GM18508 (cell line): ENCODE results near the gene RRP8.

ENCODE experiments used
- ATAC-seq: cut with Tn5 transposase; IDR thresholded peaks from one replicate; pipeline ENCODE4 v1.9.1; 2021; ENCODE audit warnings: moderate number of reproducible peaks; ENCODE audit not compliant: insufficient read depth, unreplicated experiment

RRP8 gene

DNA sequence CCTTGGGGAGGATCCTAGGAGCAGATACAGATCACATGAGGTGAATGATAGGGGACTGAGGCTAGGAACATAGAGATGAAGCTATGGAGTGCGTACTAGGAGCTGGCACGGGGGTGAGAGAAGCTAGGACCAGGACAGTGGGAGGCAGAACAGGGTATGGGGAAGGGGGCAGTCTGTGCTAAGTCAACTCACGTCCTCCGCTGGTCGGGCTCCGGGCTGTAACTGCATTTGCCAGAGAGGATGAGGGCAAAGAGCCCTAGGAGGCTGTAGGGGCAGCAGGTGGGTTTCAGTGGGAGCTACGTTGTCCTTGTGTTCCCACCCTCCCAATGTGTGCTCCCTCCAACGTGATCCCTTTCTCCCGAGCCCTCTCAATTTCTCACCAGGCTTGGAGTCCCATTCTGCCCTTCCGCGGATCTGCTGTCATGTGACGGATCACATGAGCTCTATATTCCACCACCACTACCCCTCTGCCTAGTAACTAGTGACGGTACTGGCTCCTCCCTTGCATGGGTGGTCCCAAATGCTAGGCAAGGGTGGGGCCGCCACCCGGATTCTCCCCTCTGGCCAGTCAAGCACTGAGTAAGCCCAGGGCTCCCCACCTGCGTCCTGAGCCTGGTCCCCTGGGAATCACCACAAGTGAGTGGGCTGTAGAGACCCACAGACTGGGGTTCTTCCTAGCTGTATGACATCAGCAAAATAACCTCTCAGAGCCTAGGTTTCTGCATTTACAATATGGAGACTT lies 15.8 kb upstream of the RRP8 start, which contains the start of gene TPP1:
Gene TPP1 (minus strand): TSS at position 419 of the 742 bp plus-strand sequence. CDS start 22 bp downstream, at position 397.
- peak; percentile 97 for ATAC-seq

DNA sequence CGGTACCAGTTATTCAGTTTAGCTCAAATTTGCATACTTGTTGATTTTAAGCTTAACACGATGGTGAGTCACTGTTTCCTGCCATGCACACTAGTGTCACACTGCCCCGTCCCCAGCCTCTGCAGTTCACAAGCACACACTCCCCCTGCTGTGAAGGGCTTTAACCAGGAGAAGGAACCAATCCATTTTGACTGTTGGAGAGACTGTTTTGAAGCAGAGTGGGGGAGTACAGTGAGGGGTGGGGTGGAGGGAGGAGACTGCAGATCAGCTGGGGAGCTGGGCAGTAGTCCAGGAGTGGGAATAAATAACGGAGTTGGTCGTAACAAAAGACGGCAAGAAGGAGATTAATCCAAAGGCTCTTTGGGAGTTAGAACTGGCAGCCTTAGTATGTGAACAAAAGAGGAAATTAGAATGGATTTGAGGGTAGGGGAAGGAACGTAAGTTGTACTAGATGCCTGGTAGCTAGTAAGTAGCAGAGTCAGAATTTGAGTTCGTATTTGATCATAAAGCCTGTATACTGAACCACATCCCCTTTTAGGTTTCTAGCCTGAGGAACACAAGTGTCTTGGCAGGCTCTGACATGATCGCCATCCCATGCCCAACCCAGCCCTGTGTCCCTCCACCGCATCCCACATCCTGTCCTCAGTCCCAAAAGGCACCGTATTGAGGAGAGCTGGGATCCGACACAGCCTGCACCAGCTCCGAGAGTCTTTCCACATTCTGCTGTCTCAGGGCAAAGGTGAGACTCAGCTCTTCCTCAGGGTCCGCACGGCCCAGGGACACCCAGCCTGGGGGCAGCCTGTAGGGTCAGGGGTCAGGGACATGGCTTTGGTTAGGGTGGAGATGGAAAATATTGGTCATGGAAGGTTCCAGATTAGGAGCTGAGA lies 14.9 kb upstream of the RRP8 start:
- no peak for ATAC-seq

DNA sequence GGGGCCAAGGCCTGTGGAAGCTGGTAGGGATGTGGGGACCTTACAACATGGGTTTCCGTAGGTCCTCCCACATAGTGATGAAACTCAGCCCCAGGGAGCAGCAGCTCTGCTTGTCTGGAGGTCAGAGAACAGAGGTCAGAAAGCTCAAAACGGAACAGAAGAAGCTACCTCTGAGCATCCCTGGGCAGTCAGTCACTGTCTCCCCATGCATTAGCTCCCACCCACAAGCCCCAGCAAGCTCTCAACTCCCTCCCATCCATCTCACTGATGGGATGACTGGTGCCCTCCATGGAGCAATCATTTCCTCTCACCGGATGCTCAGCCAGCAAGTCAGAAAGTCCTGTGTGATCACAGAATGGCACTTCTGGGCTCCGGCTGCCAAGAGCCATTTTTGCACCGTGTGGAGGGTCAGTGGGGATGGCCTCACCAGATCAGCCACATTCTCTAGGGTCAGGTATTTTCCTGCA lies 13.9 kb upstream of the RRP8 start:
- no peak for ATAC-seq

DNA sequence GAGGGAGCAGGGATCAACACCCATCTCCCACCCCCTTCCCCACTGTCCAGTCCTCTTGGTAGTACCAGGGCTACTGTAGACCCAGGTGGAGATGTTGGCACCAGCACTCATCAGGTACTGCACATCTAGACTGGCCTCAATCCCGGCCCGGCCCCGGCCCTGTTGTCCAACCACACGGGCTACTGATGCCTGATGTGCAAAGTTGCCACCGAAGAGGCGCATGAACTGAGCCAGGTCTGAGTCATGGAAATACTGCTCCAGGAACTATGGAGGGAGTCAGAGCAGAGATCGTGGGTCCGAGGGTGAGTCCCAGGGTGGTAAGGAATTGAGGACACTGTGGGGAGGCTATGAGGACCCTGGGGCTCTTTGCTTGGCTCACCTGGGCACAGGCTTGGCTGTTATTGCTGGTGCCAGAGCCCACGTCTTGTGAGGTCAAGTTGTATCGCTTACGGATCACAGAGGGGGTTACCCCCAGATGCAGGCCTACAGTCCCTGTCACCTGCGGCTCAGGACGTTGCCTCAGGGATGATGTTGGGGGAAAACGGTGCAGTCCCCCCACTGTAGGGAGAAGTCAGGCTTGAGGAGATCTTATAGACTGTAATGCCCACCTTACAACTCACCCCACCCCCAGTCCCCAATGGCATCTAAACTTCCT lies 13.3 kb upstream of the RRP8 start:
- no peak for ATAC-seq

DNA sequence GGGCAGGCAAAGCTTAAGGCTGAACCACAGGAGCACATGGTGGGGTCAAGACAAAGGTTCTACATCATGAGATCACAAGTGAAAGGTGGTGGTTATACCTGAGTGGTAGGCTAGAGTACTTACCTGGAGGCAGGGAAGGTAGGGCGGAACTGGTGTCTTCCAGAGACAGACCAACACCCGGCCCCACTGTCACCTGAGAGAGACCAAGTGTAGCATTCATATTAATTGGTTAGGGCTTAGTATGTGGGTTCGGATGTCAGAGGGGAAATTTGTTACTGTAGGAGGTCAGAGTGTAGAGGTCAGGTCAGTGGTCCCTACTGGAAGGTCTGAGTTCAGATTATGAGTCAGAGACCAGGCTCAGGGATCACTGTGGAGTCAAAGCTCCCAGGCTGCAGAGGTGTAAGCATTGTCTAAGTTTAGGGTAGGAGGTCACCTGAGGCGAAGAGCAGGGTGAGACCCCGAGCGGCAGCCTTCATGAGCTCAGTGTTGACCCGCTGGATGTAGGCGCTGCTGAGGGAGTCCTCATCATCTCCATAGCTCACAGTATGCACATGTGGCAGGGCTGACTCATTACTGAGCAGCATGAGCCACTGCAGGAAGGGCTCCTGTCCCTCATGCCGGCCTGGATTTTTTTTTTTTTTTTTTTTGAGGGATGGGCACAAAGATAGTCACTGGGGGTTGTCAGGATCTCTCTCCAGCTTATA lies 12.6 kb upstream of the RRP8 start:
- no peak for ATAC-seq

DNA sequence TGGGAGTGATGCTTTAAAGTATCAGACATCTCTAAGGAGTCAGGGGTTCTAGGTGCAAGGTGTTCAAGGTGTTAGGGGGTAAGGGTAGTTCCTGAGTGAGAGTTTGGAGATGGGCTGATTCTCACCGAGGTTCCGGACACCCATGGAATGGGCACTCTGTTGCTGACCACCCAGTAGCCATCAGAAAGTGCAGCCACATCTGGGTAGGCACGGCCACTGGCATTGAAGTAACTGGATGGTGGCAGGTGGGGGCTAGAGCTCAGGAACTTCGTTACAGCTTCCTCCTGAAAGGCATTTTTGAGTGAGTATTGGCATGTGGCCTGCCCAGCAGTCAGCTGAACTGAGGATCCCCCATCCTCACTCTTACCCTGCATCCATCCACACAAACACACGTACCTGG lies 11.6 kb upstream of the RRP8 start:
- no peak for ATAC-seq

DNA sequence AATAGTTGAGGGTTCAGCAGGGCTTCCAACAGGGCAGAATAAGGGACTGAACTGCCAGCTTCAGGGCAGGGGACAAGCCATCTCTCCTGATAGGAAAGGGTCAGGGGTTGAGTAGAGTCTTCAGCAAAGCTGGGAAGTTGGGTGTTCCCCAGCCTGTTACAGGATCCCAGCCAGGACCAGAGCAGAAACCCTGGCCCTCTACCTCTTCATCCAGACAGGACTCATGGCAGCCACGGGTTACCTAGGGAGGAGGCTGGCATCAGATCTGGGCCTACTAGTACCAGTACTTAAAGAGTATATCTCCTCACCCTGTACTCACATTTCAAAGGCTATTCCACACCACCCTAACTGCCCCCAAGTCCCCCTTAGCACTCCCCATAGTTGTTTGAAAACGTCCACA lies 11.0 kb upstream of the RRP8 start:
- ATAC-seq = no peak

DNA sequence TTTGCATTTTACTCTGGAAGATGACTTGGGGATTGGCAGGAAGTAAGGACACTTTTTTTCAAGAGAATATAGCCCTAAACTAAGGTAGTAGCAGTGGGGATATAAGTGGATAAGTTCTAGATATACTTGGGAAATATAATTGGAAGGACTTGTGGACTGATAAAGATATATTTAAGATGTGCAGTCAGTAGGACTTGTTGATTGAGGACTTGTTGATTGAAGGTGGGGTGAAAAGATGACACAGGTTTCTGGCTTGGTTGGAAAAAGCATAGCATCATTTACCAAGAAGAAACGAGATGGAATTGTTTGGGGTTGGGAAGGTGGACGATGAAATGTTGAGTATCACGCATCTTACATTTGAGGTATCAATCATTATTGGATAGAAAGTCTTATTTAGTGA lies 10.1 kb upstream of the RRP8 start:
- no peak for ATAC-seq

DNA sequence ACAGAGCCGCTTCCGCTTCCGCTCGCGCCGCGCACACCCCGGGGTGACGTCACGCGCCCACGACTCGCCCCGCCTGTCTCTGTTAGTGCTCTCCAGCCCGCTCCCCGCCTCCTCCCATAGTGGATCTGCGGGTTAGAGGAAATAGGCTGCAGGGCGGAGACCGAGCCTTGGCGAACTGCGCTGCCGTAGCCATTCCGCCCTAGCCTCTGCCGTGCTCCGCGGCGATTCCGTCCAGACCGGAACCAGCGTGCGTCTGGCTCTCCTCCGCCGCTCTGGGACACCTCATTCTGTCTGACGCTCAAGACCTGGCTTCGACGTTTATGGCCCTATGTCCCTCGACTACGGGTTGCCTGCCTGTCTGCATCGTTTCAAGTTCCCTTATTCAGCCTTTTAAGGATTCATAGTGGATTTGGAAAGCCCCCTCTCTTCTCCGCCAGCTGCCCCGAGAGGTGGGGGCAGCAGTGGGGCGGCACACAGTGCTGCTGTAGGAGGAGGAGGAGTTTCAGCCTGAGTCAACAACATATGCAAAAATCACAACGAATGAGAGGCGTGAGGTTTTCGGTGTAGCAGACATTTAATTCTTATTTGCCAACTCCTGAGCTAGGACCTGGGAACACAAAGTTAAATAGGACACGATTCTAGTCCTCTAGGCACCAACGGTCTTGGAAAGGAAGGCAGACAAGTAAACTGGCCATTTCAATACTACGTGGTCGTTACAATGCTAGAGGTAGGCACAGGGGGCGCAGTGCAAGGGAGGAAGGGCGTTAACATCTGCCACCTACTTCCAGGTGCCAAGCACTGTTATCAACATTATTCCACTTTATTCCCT lies 9.0 kb upstream of the RRP8 start, which contains the start of gene TAF10:
Gene TAF10 (minus strand): TSS at position 4 of the 829 bp plus-strand sequence. CDS start 27 bp downstream, outside the sequence.
- peak; percentile 60 for ATAC-seq

DNA sequence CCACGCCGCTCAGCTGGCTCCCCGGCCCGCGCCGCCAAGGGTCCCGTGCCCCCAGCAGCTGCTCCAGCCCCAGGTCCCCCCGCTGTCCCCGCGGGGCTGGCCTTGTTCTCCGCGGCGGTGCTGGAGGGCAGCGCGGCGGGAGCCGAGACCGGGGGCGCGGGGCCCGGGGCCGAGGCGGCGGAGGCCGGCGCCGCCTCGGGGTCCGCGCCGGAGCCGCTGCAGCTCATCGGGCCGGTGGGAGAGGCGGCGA lies 8.5 kb upstream of the RRP8 start:
- ATAC-seq = no peak

DNA sequence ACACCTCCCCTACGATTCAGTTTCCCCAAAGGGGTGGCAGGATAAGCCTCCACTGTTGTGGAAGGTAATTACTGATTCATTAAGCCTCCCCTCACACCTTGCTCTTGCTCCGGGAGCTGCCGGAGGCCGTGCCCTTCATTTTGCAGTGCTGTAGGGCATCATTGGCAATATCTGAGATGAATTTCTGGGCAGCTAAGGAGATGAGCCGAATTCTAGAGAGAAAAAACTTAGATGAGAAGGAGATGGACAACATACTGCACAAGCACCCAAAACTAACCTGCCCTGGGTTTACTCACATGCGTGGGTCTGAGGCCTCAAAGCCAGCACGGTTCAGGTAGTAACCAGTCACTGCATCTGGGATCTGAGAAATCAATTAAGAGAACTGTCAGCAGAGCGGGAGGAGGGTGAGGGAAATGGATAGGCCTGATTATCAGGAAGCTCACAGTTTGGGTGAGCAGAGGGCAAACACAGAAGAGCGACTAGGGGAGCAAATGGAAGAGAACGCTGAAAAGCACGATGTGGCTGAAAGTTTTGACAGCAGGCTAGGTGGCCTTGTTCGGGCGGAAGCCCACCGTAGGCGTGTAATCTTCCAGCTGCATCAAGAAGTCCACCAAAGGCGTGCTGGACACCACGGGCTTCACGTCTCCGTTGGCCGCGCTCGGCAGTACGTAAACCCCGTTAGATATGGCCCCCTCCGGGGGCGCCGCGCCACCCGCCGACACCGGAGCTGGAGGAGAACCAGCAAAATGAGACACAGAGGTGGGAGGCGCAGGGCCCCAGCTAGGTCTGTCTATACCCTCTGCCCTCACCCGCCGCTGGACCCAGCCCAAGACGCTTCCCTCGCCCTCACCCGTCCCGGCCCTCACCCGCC lies 7.9 kb upstream of the RRP8 start:
- ATAC-seq = no peak

DNA sequence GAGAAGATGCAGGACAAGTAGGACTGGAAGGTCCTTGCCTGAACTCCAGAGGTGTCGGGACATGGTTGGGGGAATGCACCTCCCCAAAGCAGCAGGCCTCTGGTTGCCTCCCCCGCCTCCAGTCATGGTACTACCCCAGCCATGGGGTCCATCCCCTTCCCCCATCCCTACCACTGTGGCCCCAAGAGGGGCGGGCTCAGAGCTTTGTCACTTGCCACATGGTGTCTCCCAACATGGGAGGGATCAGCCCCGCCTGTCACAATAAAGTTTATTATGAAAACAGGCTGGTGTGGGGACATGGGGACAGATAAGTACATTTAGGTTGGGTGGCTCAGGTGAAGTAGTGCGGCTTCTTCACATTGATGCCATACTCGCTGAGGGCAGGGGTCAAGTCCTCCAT lies 7.2 kb upstream of the RRP8 start:
- no peak for ATAC-seq

DNA sequence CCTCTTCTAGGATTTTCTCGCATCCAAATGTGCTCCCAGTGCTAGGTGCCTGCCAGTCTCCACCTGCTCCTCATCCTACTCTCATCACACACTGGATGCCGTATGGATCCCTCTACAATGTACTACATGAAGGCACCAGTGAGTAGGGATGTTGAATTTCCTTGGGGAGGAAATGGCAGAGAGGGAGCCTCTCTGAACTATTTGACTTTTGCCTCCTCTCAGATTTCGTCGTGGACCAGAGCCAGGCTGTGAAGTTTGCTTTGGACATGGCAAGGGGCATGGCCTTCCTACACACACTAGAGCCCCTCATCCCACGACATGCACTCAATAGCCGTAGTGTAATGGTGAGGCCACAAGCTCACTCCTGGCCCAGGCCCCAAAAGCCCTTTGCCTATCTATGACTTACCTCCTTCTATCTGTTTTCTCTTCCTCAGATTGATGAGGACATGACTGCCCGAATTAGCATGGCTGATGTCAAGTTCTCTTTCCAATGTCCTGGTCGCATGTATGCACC lies 6.1 kb upstream of the RRP8 start:
- ATAC-seq = no peak

DNA sequence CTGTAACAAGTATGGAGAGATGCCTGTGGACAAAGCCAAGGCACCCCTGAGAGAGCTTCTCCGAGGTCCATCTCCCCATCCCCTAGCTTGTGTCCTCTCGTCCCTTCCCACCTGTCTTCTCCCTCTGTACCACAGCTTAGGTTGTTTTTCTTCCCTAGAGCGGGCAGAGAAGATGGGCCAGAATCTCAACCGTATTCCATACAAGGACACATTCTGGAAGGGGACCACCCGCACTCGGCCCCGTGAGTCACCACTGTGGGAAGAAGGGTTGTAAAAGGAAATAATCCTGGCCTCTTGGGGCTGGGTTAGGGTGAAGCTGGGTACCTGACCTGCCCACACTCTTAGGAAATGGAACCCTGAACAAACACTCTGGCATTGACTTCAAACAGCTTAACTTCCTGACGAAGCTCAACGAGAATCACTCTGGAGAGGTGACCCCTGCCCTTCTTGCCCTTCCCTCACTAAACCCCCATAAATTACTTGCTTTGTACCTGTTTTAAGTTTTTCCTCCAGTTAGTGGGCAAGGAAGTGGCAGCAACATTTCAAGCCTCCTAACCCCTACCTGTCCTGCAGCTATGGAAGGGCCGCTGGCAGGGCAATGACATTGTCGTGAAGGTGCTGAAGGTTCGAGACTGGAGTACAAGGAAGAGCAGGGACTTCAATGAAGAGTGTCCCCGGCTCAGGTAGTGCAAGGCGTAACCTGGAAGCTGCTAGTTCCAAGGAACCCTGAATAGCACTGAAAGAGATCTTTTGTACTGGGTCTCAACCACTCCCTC lies 5.5 kb upstream of the RRP8 start:
- no peak for ATAC-seq

DNA sequence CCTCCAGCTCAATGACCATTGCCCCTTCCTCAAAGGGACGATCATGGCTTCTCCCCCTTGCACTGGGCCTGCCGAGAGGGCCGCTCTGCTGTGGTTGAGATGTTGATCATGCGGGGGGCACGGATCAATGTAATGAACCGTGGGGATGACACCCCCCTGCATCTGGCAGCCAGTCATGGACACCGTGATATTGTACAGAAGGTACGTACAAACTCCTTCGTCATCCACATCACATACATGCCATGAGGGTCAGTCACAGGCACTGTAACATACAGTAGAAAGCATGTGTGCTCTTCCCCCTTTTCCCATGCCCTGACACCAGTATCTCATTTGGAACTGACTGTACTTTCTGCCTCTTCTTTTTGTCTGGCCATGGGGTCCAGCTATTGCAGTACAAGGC lies 4.6 kb upstream of the RRP8 start:
- ATAC-seq = no peak

DNA sequence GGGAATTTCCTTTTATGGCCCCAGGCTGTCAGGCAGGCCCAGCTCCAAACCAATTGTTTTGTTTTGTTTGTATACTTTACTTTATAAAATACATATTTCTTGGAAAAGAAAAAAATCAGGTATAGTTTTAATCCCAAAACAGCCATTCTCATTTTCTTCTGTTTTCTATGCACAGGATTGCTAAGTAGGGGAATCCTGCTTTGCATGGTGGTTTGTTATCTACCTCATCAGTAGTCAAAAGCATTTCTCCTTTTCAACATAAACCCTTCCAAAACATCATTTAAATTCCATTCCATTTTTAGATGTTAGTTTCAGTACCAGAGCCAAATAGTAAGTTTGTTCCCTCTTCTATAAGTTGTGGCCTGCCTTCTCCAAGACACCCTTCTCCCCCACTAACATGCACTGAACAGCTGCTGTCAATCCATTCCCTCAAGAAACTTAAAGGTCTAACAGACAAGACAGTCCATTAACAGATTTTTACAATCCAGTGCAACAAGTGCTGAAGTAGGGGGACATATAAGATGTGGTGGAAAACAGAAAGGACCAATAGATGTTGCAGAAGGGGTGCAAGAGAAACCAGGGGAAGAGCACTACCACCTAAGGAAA lies 3.9 kb upstream of the RRP8 start:
- ATAC-seq = peak; percentile 0

DNA sequence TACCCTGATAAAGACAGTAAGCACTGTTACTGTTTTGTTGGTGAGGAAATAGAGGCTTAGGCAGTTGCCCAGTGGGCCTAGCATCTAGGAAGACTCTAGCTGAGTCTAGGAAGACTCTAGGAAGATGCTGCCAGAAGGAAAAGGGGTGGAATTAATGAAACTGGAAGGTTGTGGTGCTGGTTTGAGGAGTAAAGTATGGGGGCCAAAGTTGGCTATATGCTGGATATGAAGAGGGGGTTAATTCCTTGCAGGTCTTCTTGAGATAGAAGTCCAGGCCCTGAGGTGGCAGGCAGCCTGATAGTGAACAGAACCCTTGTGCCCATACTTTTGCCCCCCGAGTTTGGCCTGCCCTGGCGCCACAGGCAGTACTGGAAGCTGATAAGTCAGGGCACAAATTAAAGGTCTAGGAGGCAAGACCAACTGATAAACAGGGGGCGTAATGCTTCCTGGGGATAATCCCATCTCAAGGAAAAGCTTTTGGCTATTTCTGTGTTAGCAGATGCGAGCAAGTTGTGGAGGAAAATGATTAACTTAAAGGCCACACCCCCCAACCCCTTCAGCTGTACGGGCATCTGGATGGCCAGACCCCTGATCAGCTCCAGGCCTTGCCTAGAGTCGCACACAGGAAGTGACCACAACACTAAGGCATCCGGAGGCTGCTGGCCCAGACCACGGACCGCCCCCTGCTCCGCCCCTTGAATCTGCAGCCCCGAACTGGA lies 3.2 kb upstream of the RRP8 start:
- ATAC-seq = peak; percentile 36
